Measurements from ENCODE around the gene SAP30L. TPM values are rescaled to one million over a fixed set of nuclear protein-coding genes. Genes with fewer than 3 reads are reported as not detected.

Gene SAP30L
- total and polyA plus RNA-seq, 7 donors, result 9.2 to 35.7 (median 26.0) TPM

DNA sequence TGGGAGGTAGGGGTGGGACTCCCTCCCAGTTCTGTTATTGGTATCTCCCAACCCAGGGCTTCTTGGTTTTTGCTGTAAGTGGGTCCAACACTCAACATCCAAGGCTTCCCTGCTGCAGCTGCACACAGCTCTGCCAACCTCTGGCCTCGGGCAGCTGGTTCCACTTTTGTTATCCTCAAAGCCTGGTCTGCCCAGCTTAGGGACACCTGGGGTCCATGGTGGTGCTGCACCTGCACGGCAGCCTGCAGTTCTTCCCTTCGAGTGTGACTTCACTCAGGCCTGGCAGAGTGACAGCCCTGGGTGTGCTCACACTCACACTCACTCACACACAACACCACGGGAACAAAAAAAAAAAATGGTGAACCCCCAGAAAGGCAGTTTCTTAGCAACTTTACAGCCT is 15.3 kb upstream of the SAP30L start:
- H3K27me3 ChIP-seq (ENCODE audit: insufficient read depth in 3 of 3, low read length in 2 of 3), result no peaks in the 10 kb centered on the region
- no peak for ATAC-seq
- peaks cover 0 to 3% of the 10 kb centered on the region in 2 donors for H3K36me3 ChIP-seq (ENCODE audit: insufficient read depth in 1 of 2, low read depth in 1 of 2)

GRCh38 chr5:154430961-154431630 is 14.7 kb upstream of the SAP30L start:
- Histone ChIP-seq H3K4me1 (no peaks in the 10 kb centered on the region), H3K27me3 (ENCODE audit: insufficient read depth in 3 of 3, low read length in 2 of 3) (no peaks in the 10 kb centered on the region), H3K36me3 (ENCODE audit: insufficient read depth in 1 of 2, low read depth in 1 of 2) (peaks cover 0 to 8% of the 10 kb centered on the region in 2 donors), H3K4me3 (no peak overlapping the region), H3K9me3 (no peaks in the 10 kb centered on the region), H3K27ac (no peak overlapping the region)
- no peak for TF ChIP-seq CTCF (IDR thresholded peaks at IDR 0.05)
- no peak for DNase-seq
- intact Hi-C loops (cut with DNase I), result no loop called here
- no peak for ATAC-seq
- 74 to 85% (median 76%) methylated on average over 4 of the region's 4 CpGs for WGBS, 3 donors

More for the DNA sequence above, 15.3 kb upstream of the SAP30L start:
- Histone ChIP-seq H3K4me1 (no peaks in the 10 kb centered on the region), H3K27ac (no peak overlapping the region), H3K9me3 (no peaks in the 10 kb centered on the region), H3K4me3 (no peak overlapping the region)
- WGBS, 3 donors, result 49 to 53% (median 51%) methylated on average over 4 of the region's 4 CpGs
- intact Hi-C loops (cut with DNase I), result no loop called here
- DNase-seq, result no peak
- TF ChIP-seq CTCF (IDR thresholded peaks at IDR 0.05), result no peak

DNA sequence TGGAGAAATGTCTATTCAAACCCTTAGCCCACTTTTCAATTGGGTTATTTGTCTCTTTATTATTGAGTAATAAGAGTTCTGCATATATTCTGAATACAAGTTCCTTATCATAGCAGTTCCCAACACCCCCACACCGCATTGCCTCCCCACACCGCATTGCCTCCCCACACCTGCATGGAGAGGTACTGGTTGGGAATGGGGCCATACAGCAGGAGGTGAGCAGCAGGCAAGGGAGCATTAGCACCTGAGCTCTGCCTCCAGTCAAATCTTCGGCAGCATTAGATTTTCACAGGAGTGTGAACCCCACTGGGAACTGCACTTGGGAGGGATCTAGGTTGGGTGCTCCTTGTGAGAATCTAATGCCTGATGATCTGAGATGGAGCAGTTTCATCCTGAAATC is 10.6 kb upstream of the SAP30L start:
- no peaks in the 10 kb centered on the region for H3K4me1 ChIP-seq
- no peak for TF ChIP-seq CTCF (IDR thresholded peaks at IDR 0.05)
- H3K9me3 ChIP-seq, result no peaks in the 10 kb centered on the region
- H3K27me3 ChIP-seq (ENCODE audit: insufficient read depth in 3 of 3, low read length in 2 of 3), result no peaks in the 10 kb centered on the region
- H3K4me3 ChIP-seq, result no peak overlapping the region
- H3K36me3 ChIP-seq (ENCODE audit: insufficient read depth in 1 of 2, low read depth in 1 of 2), result peaks cover 0 to 32% of the 10 kb centered on the region in 2 donors
- intact Hi-C loops (cut with DNase I), result no loop called here
- whole genome bisulfite sequencing, 3 donors, result 94 to 97% (median 97%) methylated on average over 3 of the region's 3 CpGs
- H3K27ac ChIP-seq, result no peak overlapping the region
- ATAC-seq, result no peak
- no peak for DNase-seq

- intact Hi-C loops (cut with DNase I), result no loop called here
- no peak for TF ChIP-seq CTCF (IDR thresholded peaks at IDR 0.05)
- H3K4me1 ChIP-seq, result no peaks in the 10 kb centered on the region
- H3K27ac ChIP-seq, result no peak overlapping the region
- no peak overlapping the region for H3K4me3 ChIP-seq
- no peak for ATAC-seq
- WGBS, 3 donors, result 90 to 93% (median 90%) methylated on average over 5 of the region's 5 CpGs
- DNase-seq, result no peak
- H3K36me3 ChIP-seq (ENCODE audit: insufficient read depth in 1 of 2, low read depth in 1 of 2), result peaks cover 0 to 53% of the 10 kb centered on the region in 2 donors
- H3K9me3 ChIP-seq, result no peaks in the 10 kb centered on the region
- H3K27me3 ChIP-seq (ENCODE audit: insufficient read depth in 3 of 3, low read length in 2 of 3), result no peaks in the 10 kb centered on the region
Observed at GRCh38 chr5:154437281-154437965, 8.4 kb upstream of the SAP30L start.
